Keratinocyte (primary cell): ENCODE results near the gene HTRA3.

ENCODE experiments used
- EZH2 ChIP-seq: IDR thresholded peaks from one replicate; pipeline ENCODE4 v1.6.1; 2012; ENCODE audit warnings: inconsistent platforms, mild to moderate bottlenecking, low read length, moderate library complexity
- TF ChIP-seq, protein P1 (sequence below), 3 experiments: IDR thresholded peaks in 1 of 3; conservative IDR thresholded peaks in 1 of 3; optimal IDR thresholded peaks in 1 of 3; 2 replicates in 2 of 3; 3 replicates in 1 of 3; pipeline versions ENCODE3 to v1.5.1; 2011; ENCODE audit warnings: low read length in 3 of 3, mild to moderate bottlenecking in 3 of 3, moderate library complexity in 2 of 3, control low read depth in 1 of 3, inconsistent platforms in 1 of 3; ENCODE audit not compliant: insufficient read depth in 2 of 3; ENCODE audit errors: extremely low read depth in 1 of 3

DNA sequence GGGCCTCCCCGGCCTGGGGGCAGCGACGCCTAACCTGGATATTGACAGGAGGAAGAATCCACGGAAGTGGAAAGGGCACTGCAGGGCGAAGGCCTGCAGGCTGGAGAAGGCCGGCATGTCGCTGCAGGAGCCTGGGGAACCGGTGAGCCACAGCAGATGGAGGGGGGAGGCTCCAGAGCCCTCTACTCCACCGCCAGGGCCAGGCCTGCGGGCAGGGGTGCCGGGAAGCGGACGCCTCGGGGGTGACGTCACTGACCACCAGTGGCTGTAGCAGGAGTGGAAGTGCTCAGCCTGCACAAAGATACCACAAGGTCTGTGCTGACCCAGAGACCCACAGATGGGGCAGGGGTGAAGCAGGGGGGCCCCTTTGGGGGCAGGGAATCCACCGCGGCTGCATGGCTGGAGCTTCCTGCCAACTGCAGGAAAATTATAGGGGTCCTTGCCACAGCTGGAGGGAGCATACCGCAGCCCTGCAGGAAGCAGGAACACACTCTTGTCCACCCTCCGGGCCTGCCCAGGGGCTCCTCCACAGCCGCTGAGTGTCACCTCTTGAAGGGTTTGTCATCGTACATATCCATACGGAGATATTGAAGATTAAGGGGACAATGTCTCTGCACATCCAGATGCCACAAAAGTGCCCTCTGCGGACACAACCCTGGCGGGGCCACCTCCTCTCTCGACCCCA is 7.6 kb upstream of the HTRA3 start:
- TF ChIP-seq, protein P1, sequence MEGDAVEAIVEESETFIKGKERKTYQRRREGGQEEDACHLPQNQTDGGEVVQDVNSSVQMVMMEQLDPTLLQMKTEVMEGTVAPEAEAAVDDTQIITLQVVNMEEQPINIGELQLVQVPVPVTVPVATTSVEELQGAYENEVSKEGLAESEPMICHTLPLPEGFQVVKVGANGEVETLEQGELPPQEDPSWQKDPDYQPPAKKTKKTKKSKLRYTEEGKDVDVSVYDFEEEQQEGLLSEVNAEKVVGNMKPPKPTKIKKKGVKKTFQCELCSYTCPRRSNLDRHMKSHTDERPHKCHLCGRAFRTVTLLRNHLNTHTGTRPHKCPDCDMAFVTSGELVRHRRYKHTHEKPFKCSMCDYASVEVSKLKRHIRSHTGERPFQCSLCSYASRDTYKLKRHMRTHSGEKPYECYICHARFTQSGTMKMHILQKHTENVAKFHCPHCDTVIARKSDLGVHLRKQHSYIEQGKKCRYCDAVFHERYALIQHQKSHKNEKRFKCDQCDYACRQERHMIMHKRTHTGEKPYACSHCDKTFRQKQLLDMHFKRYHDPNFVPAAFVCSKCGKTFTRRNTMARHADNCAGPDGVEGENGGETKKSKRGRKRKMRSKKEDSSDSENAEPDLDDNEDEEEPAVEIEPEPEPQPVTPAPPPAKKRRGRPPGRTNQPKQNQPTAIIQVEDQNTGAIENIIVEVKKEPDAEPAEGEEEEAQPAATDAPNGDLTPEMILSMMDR (optimal IDR thresholded peaks at IDR 0.05 in 1 of 3, IDR thresholded peaks at IDR 0.05 in 1 of 3, conservative IDR thresholded peaks at IDR 0.05 in 1 of 3; ENCODE audit: extremely low read depth in 1 of 3, insufficient read depth in 2 of 3, low read length in 3 of 3) = no peak
- TF ChIP-seq EZH2 = no peak
